Caco-2 (cell line): ENCODE results near the gene SOX5. TPM values are rescaled to one million over a fixed set of nuclear protein-coding genes. Genes with fewer than 3 reads are reported as not detected.

Experiments
- BruUV-seq: library from RNA; stranded (reverse); fragments of 400-500 nt; replicated peaks from 2 replicates; lab custom pipeline; 2021; lab: Mats Ljungman, UMichigan
- CTCF ChIA-PET: fragments of 300-600 bp; sonication (Branson Sonifier 250); formaldehyde crosslinking; loops from one replicate; lab custom pipeline; 2022; ENCODE audit warnings: antibody characterized with exemption; lab: Charles Lee
- POLR2A ChIA-PET: fragments of 300-600 bp; sonication (Branson Sonifier 250); formaldehyde crosslinking; loops from one replicate; lab custom pipeline; 2022; ENCODE audit warnings: antibody characterized with exemption; lab: Charles Lee
- DNase-seq, 2 experiments: peaks; one replicate each; pipeline versions ENCODE4 v3.0.0 to v3.0.0-alpha.2; 2020 to 2022
- H3K27me3 ChIP-seq: replicated peaks from 2 replicates; pipeline ENCODE4 v1.6.0; 2011; ENCODE audit warnings: low read length; ENCODE audit not compliant: control insufficient read depth, insufficient read depth
- H3K36me3 ChIP-seq: 2 replicates; pipeline ENCODE4 v1.5.1; 2011; ENCODE audit warnings: low read length; ENCODE audit not compliant: control insufficient read depth, insufficient read depth
- H3K4me1 ChIP-seq: fragments of 250-450 bp; sonication (Bioruptor Pico); 2 replicates; pipeline ENCODE4 v1.5.1; 2020; ENCODE audit warnings: mild to moderate bottlenecking
- H3K4me3 ChIP-seq: 2 replicates; pipeline ENCODE4 v1.5.1; 2011; ENCODE audit warnings: low read depth, mild to moderate bottlenecking, control low read depth, low read length
- H3K9me3 ChIP-seq: fragments of 250-450 bp; sonication (Bioruptor Pico); 2 replicates; pipeline ENCODE4 v1.5.1; 2020; ENCODE audit warnings: mild to moderate bottlenecking, moderate library complexity
- H3K27ac Mint-ChIP-seq: one replicate; pipeline ENCODE4 v1.8.0; 2022; ENCODE audit warnings: mixed read lengths; ENCODE audit not compliant: unreplicated experiment
- H3K27me3 Mint-ChIP-seq: one replicate; pipeline ENCODE4 v1.8.0; 2022; ENCODE audit warnings: mixed read lengths; ENCODE audit not compliant: insufficient read depth, unreplicated experiment
- H3K36me3 Mint-ChIP-seq: one replicate; pipeline ENCODE4 v1.8.0; 2022; ENCODE audit warnings: mild to moderate bottlenecking, mixed read lengths; ENCODE audit not compliant: insufficient read depth, unreplicated experiment
- H3K4me1 Mint-ChIP-seq: one replicate; pipeline ENCODE4 v1.8.0; 2022; ENCODE audit warnings: low read depth, mixed read lengths; ENCODE audit not compliant: unreplicated experiment
- H3K4me3 Mint-ChIP-seq: one replicate; pipeline ENCODE4 v1.8.0; 2022; ENCODE audit warnings: mild to moderate bottlenecking, moderate library complexity, mixed read lengths; ENCODE audit not compliant: unreplicated experiment
- H3K9me3 Mint-ChIP-seq: one replicate; pipeline ENCODE4 v1.8.0; 2022; ENCODE audit warnings: mixed read lengths; ENCODE audit not compliant: unreplicated experiment
- CTCF ChIP-seq, 2 experiments: fragments of 200-600 bp in 1 of 2; IDR thresholded peaks; 1 replicate in 1 of 2; 2 replicates in 1 of 2; pipeline versions ENCODE4 v1.5.1 to v1.8.0; 2011 to 2022; ENCODE audit warnings: antibody characterized with exemption in 1 of 2, control low read depth in 1 of 2, inconsistent platforms in 1 of 2, low read depth in 1 of 2, low read length in 1 of 2, mild to moderate bottlenecking in 1 of 2, moderate library complexity in 1 of 2; ENCODE audit not compliant: insufficient read depth in 1 of 2, severe bottlenecking in 1 of 2, unreplicated experiment in 1 of 2
- intact Hi-C: fragments of 100-400 bp; cut with micrococcal nuclease; formaldehyde crosslinking; loops from one replicate; pipeline ENCODE4 v1.10.0; 2022; ENCODE audit not compliant: unreplicated experiment
- total RNA-seq: library from RNA; stranded (reverse); gene quantifications from 2 replicates; pipeline ENCODE4 v1.2.3, GENCODE V29; 2022

SOX5 gene
- total RNA-seq, 1 experiment from 2014 or later = 15.4 TPM

- no peak overlapping the region for H3K4me3 ChIP-seq
- no peak overlapping the region for H3K4me3 Mint-ChIP-seq
- no peak for TF ChIP-seq CTCF (IDR thresholded peaks at IDR 0.05; ENCODE audit: insufficient read depth in 1 of 2, low read depth in 1 of 2, low read length in 1 of 2, severe bottlenecking in 1 of 2, unreplicated experiment in 1 of 2)
- H3K9me3 ChIP-seq = no peaks in the 10 kb centered on the region
- no peaks in the 10 kb centered on the region for H3K4me1 ChIP-seq
- intact Hi-C loops = no loop called here
- CTCF ChIA-PET = no interaction called here
- no peaks in the 10 kb centered on the region for H3K27me3 Mint-ChIP-seq
- no peaks in the 10 kb centered on the region for H3K27me3 ChIP-seq
- H3K36me3 Mint-ChIP-seq = no peaks in the 10 kb centered on the region
- POLR2A ChIA-PET = no interaction called here
- no peak overlapping the region for H3K27ac Mint-ChIP-seq
- H3K36me3 ChIP-seq = no peaks in the 10 kb centered on the region
- no peaks in the 10 kb centered on the region for H3K9me3 Mint-ChIP-seq
- H3K4me1 Mint-ChIP-seq = no peaks in the 10 kb centered on the region
- DNase-seq = no peak
- no TSS peak for BruUV-seq
Measured at GRCh38 chr12:23566133-23566532, 383.3 kb downstream of the SOX5 start.

GRCh38 chr12:23564451-23565152, 384.9 kb downstream of the SOX5 start:
- H3K4me1 ChIP-seq = no peaks in the 10 kb centered on the region
- H3K4me1 Mint-ChIP-seq = no peaks in the 10 kb centered on the region
- TF ChIP-seq CTCF (IDR thresholded peaks at IDR 0.05; ENCODE audit: insufficient read depth in 1 of 2, low read depth in 1 of 2, low read length in 1 of 2, severe bottlenecking in 1 of 2, unreplicated experiment in 1 of 2) = no peak
- H3K27me3 Mint-ChIP-seq = no peaks in the 10 kb centered on the region
- H3K4me3 Mint-ChIP-seq = no peak overlapping the region
- no peaks in the 10 kb centered on the region for H3K36me3 Mint-ChIP-seq
- POLR2A ChIA-PET = no interaction called here
- intact Hi-C loops = no loop called here
- H3K4me3 ChIP-seq = no peak overlapping the region
- no peaks in the 10 kb centered on the region for H3K9me3 Mint-ChIP-seq
- CTCF ChIA-PET = no interaction called here
- DNase-seq = no peak
- no peak overlapping the region for H3K27ac Mint-ChIP-seq
- no peaks in the 10 kb centered on the region for H3K9me3 ChIP-seq
- BruUV-seq = no TSS peak
- H3K36me3 ChIP-seq = no peaks in the 10 kb centered on the region
- H3K27me3 ChIP-seq = no peaks in the 10 kb centered on the region

- TF ChIP-seq CTCF (IDR thresholded peaks at IDR 0.05; ENCODE audit: insufficient read depth in 1 of 2, low read depth in 1 of 2, low read length in 1 of 2, severe bottlenecking in 1 of 2, unreplicated experiment in 1 of 2) = no peak
- Histone ChIP-seq H3K27me3 (no peaks in the 10 kb centered on the region), H3K9me3 (no peaks in the 10 kb centered on the region), H3K4me1 (no peaks in the 10 kb centered on the region), H3K36me3 (no peaks in the 10 kb centered on the region), H3K4me3 (no peak overlapping the region)
- H3K4me1 Mint-ChIP-seq = no peaks in the 10 kb centered on the region
- intact Hi-C loops = no loop called here
- no peak for DNase-seq
- POLR2A ChIA-PET = no interaction called here
- H3K4me3 Mint-ChIP-seq = no peak overlapping the region
- no peaks in the 10 kb centered on the region for H3K36me3 Mint-ChIP-seq
- CTCF ChIA-PET = interaction anchor here (0.6 kb wide), 1 partner anchor 687 kb away, joined by 5 read pairs; no protein-coding TSS in a partner anchor
- no TSS peak for BruUV-seq
- H3K9me3 Mint-ChIP-seq = no peaks in the 10 kb centered on the region
- H3K27ac Mint-ChIP-seq = no peak overlapping the region
- no peaks in the 10 kb centered on the region for H3K27me3 Mint-ChIP-seq
Measured at GRCh38 chr12:23561364-23562345, 387.8 kb downstream of the SOX5 start.
